Dendritic cell treated with granulocyte-macrophage colony-stimulating factor and Interleukin-4, amounts not matched to agents 40 ng/mL and 50 ng/mL, for 4 days (primary cell): ENCODE results near the gene PLBD1.
A peak's percentile ranks its signal among the peaks of the same experiment; 100 is the strongest.

Experiments
- H3K27ac Mint-ChIP-seq: one replicate; pipeline ENCODE4 v1.8.0; 2022; ENCODE audit warnings: mild to moderate bottlenecking, mixed read lengths
- H3K27me3 Mint-ChIP-seq: one replicate; pipeline ENCODE4 v1.8.0; 2022; ENCODE audit warnings: mild to moderate bottlenecking, mixed read lengths
- H3K36me3 Mint-ChIP-seq: one replicate; pipeline ENCODE4 v1.8.0; 2022; ENCODE audit warnings: low read depth, mixed read lengths
- H3K4me1 Mint-ChIP-seq: one replicate; pipeline ENCODE4 v1.8.0; 2022; ENCODE audit warnings: low read depth, mixed read lengths
- H3K4me3 Mint-ChIP-seq: one replicate; pipeline ENCODE4 v1.8.0; 2022; ENCODE audit warnings: mild to moderate bottlenecking, moderate library complexity, mixed read lengths
- H3K9me3 Mint-ChIP-seq: one replicate; pipeline ENCODE4 v1.8.0; 2022; ENCODE audit warnings: mixed read lengths
- intact Hi-C: fragments of 100-400 bp; cut with micrococcal nuclease; formaldehyde crosslinking; loops from one replicate; pipeline ENCODE4 v1.15.0; 2022

The PLBD1 gene

DNA sequence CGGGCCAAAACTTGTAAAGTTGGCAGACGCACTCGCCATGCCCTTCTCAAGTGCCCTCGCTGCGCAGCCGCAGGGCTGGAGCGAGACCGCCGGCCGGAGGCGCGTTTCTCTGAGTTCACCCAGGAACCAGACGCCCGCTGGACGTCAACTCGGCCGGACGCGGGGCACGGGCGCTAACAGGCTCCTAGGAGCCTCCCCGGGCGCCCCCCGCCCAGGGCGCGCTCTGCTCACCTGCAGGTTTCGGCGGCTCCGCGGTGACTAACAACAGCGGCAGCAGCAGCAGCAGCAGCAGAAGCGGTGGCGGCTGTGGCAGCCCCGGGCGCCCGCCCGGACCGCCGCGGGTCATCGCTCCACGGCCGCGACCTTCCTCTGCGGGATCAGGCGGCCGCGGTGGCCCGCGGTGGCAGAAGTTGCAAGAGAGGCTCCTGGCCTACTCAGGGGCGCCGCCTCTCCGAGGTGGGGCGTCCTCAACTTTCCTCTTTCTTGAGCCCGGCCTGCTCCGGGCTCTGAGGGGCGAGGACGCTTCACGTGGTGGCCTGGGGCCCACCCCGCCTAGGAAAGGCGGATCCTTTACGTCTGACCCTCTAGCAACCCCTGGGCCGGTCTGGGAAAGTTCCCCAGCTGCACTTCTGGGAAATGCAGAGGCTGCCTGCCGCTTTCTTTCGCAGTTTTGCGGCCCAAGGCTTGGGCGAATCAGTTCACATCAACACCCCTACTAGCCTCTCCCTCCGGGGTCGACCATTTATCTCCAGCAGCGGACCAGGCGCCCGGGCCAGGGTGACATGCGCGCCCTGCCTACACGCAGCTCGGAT is at the start of gene PLBD1:
Gene PLBD1, minus strand, starts transcription at position 533 of the 812 bp plus-strand sequence. Its CDS starts 187 bp downstream, at position 346.
- Mint-ChIP-seq H3K9me3 (no peaks in the 10 kb centered on the region), H3K27me3 (no peaks in the 10 kb centered on the region), H3K27ac (peak within 1 kb of the TSS; percentile 87), H3K36me3 (peaks cover 29% of the 10 kb centered on the region), H3K4me3 (peak within 1 kb of the TSS; percentile 77), H3K4me1 (peaks cover 41% of the 10 kb centered on the region)
- intact Hi-C loops: loop anchor here (2.0 kb wide), 1 partner anchor 203 kb away; a partner anchor contains a TSS

DNA sequence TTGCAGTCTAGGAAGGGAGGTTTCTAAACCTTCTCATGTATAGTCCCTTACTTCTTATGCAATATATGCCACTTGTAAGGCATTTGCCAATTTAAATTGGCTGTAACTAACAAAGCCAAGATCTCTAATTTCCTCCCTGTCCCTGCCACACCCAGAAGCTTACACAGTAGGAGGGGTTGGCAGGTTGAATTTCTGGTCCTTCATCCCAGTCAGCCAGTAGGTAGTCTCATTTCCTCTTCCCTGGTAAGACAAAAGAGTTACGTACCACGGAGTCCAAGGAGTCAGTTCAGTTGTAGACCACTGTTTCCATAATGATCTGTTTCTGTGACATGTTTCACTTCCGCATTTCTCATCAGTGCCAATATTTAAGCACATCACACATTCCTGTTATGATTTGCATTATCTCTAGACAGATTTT is 47.0 kb upstream of the PLBD1 start:
- peaks cover 41% of the 10 kb centered on the region for H3K4me1 Mint-ChIP-seq
- no peaks in the 10 kb centered on the region for H3K27me3 Mint-ChIP-seq

DNA sequence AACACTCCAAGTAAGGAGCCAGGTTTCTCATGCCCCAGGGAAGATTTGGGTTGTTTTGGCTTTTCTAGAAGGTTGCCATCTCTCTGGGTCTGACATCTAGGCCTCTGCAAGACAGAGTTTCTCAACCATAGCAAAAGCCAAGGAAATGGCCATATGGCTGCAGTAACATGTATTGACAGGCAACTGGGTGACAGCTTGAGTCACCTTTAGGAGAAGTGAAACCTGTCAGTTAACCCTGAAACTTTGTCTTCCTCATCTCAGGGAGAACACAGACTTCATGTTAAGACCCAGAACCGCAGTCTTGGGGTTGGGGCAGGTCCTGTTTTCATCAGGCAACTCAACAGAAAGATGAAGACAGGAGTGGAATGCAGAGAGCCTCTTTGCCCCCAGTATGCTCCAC is 46.0 kb upstream of the PLBD1 start:
- H3K4me1 Mint-ChIP-seq: peaks cover 35% of the 10 kb centered on the region
- peaks cover 27% of the 10 kb centered on the region for H3K36me3 Mint-ChIP-seq
- no peak overlapping the region for H3K4me3 Mint-ChIP-seq
- intact Hi-C loops: loop anchor here (2.0 to 10.0 kb wide), 3 partner anchors 39 to 249 kb away; partner anchors contain the start of gene ATF7IP
- H3K27ac Mint-ChIP-seq: peak overlapping the region; percentile 85
- H3K27me3 Mint-ChIP-seq: no peaks in the 10 kb centered on the region
- peaks cover 28% of the 10 kb centered on the region for H3K9me3 Mint-ChIP-seq

More for the DNA sequence above, 47.0 kb upstream of the PLBD1 start:
- Mint-ChIP-seq H3K9me3 (peaks cover 22% of the 10 kb centered on the region), H3K27ac (peak overlapping the region; percentile 85), H3K36me3 (peaks cover 21% of the 10 kb centered on the region), H3K4me3 (peak overlapping the region; percentile 48)
- intact Hi-C loops: loop anchor here (2.0 to 10.0 kb wide), 3 partner anchors 40 to 250 kb away; partner anchors contain the start of gene ATF7IP

DNA sequence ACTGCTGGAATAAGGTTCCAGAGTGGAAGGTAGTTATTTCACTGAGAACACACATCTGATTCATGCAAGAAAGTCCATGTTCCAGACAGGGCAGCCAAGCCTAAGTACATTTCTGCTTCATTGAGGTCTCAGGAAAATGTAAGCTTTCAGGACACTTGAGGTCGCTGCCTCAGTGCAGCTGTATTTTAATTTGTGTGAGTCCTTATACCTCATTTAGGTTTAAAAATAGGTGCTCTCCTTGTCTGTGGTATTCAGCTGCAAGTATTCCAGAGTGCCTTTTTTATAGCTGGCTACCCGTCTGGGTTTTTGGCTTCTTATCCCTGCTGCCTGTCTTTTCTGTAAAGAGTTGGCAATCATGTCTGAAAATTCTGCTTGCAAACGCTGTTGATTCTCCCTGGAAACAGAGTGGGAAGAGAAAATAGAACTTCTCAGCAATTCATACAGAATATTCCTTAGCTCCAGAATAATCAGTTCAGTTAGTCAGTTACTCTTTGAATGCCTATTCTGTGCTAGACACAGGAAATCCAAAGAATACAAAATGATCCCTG is 45.3 kb upstream of the PLBD1 start:
- H3K9me3 Mint-ChIP-seq: peaks cover 35% of the 10 kb centered on the region
- H3K27me3 Mint-ChIP-seq: no peaks in the 10 kb centered on the region
- peaks cover 35% of the 10 kb centered on the region for H3K36me3 Mint-ChIP-seq
- no peak overlapping the region for H3K4me3 Mint-ChIP-seq
- H3K4me1 Mint-ChIP-seq: peaks cover 31% of the 10 kb centered on the region
- intact Hi-C loops: loop anchor here (10.0 kb wide), 1 partner anchor 248 kb away; the partner anchor contains the start of gene ATF7IP
- peak overlapping the region; percentile 85 for H3K27ac Mint-ChIP-seq

DNA sequence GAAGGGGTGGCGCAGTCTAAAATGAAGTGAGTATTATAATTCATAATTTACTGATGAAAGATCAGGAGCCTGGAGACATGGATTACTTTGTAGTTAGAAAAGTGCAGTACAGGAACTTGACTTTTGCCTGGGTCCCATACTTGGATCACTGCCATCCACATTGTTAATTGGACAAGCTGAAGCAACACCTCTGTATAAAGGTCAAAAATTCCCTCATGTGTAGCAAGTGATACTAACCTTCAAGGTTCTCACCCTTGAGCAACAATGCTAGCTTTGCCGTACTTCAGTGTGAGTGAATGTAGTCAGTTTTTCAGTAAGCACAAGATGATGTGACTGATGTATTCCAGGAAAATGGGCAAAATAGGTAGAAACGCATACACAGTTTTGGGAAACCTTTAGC is 44.6 kb upstream of the PLBD1 start:
- Mint-ChIP-seq H3K36me3 (peaks cover 42% of the 10 kb centered on the region), H3K27me3 (no peaks in the 10 kb centered on the region), H3K9me3 (peaks cover 43% of the 10 kb centered on the region), H3K27ac (no peak overlapping the region), H3K4me3 (no peak overlapping the region), H3K4me1 (peaks cover 31% of the 10 kb centered on the region)
- intact Hi-C loops: loop anchor here (10.0 kb wide), 1 partner anchor 247 kb away; the partner anchor contains the start of gene ATF7IP

DNA sequence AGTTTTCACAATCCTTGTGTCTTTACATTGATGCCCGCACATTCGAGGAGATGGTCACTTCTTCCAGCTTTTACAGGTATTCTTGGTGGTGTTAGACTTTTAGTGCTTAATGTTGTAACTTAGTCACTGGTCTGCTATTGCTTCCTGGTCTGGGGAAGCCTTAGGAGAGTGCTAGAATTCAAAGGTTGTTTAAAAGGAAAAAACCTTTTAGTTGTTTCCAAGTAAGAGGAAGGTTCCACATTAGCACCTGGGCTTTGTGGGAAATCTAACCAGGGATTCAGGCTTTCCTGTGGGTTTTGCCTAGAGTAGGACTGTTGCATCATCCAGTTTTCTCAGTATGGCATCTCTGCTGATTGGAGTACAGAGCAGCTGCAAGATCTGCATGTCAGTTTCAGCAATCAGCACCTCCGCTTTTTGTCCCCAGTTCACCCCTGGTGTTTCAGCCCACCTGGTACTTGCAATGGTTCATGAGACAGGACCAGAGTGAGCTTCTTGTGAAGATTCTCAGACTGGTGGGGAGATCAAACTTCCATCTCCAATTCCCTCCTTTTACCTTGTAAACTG is 44.0 kb upstream of the PLBD1 start:
- peaks cover 48% of the 10 kb centered on the region for H3K9me3 Mint-ChIP-seq
- no peak overlapping the region for H3K27ac Mint-ChIP-seq
- no peak overlapping the region for H3K4me3 Mint-ChIP-seq
- intact Hi-C loops: loop anchor here (10.0 kb wide), 1 partner anchor 247 kb away; the partner anchor contains the start of gene ATF7IP
- peaks cover 45% of the 10 kb centered on the region for H3K36me3 Mint-ChIP-seq
- peaks cover 31% of the 10 kb centered on the region for H3K4me1 Mint-ChIP-seq
- no peaks in the 10 kb centered on the region for H3K27me3 Mint-ChIP-seq

DNA sequence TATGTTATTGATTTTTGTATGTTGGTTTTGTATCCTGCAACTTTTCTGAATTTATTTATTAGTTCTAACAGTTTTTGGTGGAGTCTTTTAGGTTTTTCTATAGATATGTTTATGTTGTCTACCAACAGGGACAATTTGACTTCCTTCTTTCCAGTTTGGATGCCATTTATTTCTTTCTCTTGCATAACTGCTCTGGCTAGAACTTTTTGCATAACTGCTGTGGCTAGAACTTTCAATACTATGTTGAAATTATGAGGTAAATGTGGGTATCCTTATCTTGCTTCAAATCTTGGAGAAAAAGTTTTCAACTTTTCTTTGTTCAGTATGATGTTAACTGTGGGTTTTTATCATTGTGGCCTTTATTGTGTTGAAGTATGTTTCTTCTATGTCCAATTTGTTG is 39.9 kb upstream of the PLBD1 start:
- Mint-ChIP-seq H3K4me3 (no peak overlapping the region), H3K36me3 (peaks cover 71% of the 10 kb centered on the region), H3K27ac (no peak overlapping the region), H3K27me3 (no peaks in the 10 kb centered on the region), H3K4me1 (peaks cover 9% of the 10 kb centered on the region), H3K9me3 (peaks cover 81% of the 10 kb centered on the region)
- intact Hi-C loops: no loop called here

DNA sequence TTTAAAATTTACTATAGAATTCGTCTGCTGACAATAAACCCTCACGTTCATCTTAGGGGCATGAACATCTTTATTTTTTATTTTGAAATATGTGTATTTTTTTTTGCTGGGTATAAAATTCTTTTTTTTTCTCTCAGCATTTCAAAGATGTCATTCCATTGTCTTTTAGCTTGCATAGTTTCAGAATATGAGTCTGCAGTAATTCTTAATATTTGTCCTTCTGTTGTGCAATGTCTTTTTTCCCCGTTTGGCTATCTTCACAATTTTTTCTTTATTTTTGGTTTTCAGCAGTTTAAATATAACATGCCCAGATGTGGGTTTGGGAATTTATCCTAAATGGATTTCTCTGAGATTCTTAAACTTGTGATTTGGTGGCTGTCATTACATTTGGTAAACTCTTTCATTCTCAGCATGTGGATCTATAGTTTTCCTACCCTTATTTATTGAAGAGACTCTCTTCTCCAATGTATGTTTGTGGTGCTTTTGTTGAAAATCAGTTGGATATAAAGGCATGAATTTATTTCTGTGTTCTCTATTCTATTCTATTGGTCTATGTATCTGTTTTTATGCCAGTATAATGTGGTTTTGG is 37.8 kb upstream of the PLBD1 start:
- intact Hi-C loops: no loop called here
- Mint-ChIP-seq H3K27me3 (no peaks in the 10 kb centered on the region), H3K9me3 (peaks cover 67% of the 10 kb centered on the region), H3K36me3 (peaks cover 58% of the 10 kb centered on the region), H3K4me3 (no peak overlapping the region), H3K27ac (no peak overlapping the region), H3K4me1 (peaks cover 5% of the 10 kb centered on the region)

DNA sequence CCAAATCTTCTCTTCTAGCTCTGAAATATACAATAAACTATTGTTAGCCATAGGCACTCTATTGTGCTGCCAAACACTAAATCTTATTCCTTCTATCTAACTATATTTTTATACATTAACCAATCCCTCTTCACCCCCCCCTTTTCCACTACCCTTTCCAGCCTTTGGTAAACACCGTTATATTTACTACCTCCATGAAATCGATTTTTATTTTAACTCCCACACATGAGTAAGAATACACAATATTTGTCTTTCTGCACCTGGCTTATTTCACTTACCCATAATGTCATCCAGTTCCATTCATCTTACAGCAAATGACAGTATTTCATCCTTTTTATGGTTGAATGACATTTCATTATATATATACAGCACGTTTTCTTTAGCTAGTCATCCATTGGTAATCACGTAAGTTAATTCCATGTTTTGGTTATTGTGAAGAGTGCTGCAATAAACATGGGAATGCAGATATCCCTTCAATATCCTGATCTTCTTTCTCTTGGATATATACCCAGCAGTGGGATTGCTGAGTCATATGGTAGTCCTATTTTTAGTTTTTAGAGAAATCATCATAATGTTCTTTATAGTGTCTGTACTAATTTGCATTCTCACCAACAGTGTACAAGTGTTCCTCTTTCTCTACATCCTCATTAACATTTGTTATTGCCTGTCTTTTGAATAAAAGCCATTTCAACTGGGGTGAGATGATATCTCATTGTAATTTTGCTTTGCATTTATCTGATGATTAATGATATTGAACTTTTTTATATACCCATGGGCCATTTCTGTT is 34.2 kb upstream of the PLBD1 start:
- Mint-ChIP-seq H3K4me3 (no peak overlapping the region), H3K9me3 (peaks cover 57% of the 10 kb centered on the region), H3K27me3 (no peaks in the 10 kb centered on the region), H3K4me1 (peaks cover 5% of the 10 kb centered on the region), H3K36me3 (peaks cover 34% of the 10 kb centered on the region), H3K27ac (no peak overlapping the region)
- intact Hi-C loops: no loop called here

- peaks cover 26% of the 10 kb centered on the region for H3K9me3 Mint-ChIP-seq
- H3K36me3 Mint-ChIP-seq: peaks cover 6% of the 10 kb centered on the region
- intact Hi-C loops: no loop called here
- peaks cover 5% of the 10 kb centered on the region for H3K4me1 Mint-ChIP-seq
- no peak overlapping the region for H3K27ac Mint-ChIP-seq
- no peaks in the 10 kb centered on the region for H3K27me3 Mint-ChIP-seq
- no peak overlapping the region for H3K4me3 Mint-ChIP-seq
Observed at GRCh38 chr12:14597480-14597879, 29.8 kb upstream of the PLBD1 start.

GRCh38 chr12:14591719-14592118 is 24.0 kb upstream of the PLBD1 start:
- H3K4me3 Mint-ChIP-seq: no peak overlapping the region
- intact Hi-C loops: no loop called here
- H3K9me3 Mint-ChIP-seq: peaks cover 1% of the 10 kb centered on the region
- no peaks in the 10 kb centered on the region for H3K27me3 Mint-ChIP-seq
- H3K27ac Mint-ChIP-seq: no peak overlapping the region
- no peaks in the 10 kb centered on the region for H3K36me3 Mint-ChIP-seq
- H3K4me1 Mint-ChIP-seq: peaks cover 6% of the 10 kb centered on the region

- peak overlapping the region; percentile 32 for H3K27ac Mint-ChIP-seq
- H3K36me3 Mint-ChIP-seq: no peaks in the 10 kb centered on the region
- H3K9me3 Mint-ChIP-seq: no peaks in the 10 kb centered on the region
- no peak overlapping the region for H3K4me3 Mint-ChIP-seq
- intact Hi-C loops: no loop called here
- peaks cover 6% of the 10 kb centered on the region for H3K4me1 Mint-ChIP-seq
- no peaks in the 10 kb centered on the region for H3K27me3 Mint-ChIP-seq
Observed at GRCh38 chr12:14589169-14590004, 21.7 kb upstream of the PLBD1 start.
